WTC11 (cell line): ENCODE results near the gene C3orf85. TPM values are rescaled to one million over a fixed set of nuclear protein-coding genes. Genes with fewer than 3 reads are reported as not detected.

ENCODE experiments used
- ATAC-seq: fragments of 200-7000 bp; cut with Tn5 transposase; 2 replicates; pipeline ENCODE4 v1.10.0; 2021; ENCODE audit warnings: mild to moderate bottlenecking, moderate library complexity
- CTCF ChIA-PET: fragments of 300-600 bp; sonication (Branson Sonifier 250); formaldehyde crosslinking; loops from one replicate; lab custom pipeline; 2021; ENCODE audit warnings: antibody characterized with exemption; lab: Charles Lee
- POLR2A ChIA-PET: fragments of 350-600 bp; sonication (Branson Sonifier 250); formaldehyde crosslinking; loops from one replicate; lab custom pipeline; 2021; ENCODE audit warnings: antibody characterized with exemption; lab: Charles Lee
- DNase-seq: peaks from one replicate; pipeline ENCODE4 v3.0.0; 2021; ENCODE audit warnings: low spot score
- H3K27ac Mint-ChIP-seq: 2 replicates; pipeline ENCODE4 v1.8.0; 2021; ENCODE audit warnings: mixed read lengths
- H3K27me3 Mint-ChIP-seq: 2 replicates; pipeline ENCODE4 v1.8.0; 2021; ENCODE audit warnings: low read depth, mild to moderate bottlenecking, moderate library complexity, mixed read lengths
- H3K36me3 Mint-ChIP-seq: 2 replicates; pipeline ENCODE4 v1.8.0; 2021; ENCODE audit warnings: mixed read lengths
- H3K4me1 Mint-ChIP-seq: 2 replicates; pipeline ENCODE4 v1.8.0; 2022; ENCODE audit warnings: mixed read lengths
- H3K4me3 Mint-ChIP-seq: 2 replicates; pipeline ENCODE4 v1.8.0; 2021; ENCODE audit warnings: mild to moderate bottlenecking, moderate library complexity, mixed read lengths
- H3K9me3 Mint-ChIP-seq: 2 replicates; pipeline ENCODE4 v1.8.0; 2021; ENCODE audit warnings: mixed read lengths
- CBFB ChIP-seq: sonication (generic); formaldehyde crosslinking; IDR thresholded peaks from 2 replicates; pipeline ENCODE4 v1.8.1; 2022; ENCODE audit warnings: mild to moderate bottlenecking, low read depth, missing genetic modification reagents
- E2F1 ChIP-seq: sonication (generic); formaldehyde crosslinking; IDR thresholded peaks from 2 replicates; pipeline ENCODE4 v1.8.0; 2022; ENCODE audit warnings: mild to moderate bottlenecking, missing genetic modification reagents
- ELF4 ChIP-seq: sonication (generic); formaldehyde crosslinking; IDR thresholded peaks from 2 replicates; pipeline ENCODE4 v1.8.1; 2022; ENCODE audit warnings: low read depth, mild to moderate bottlenecking, moderate library complexity, missing genetic modification reagents
- HMGXB4 ChIP-seq: sonication (generic); formaldehyde crosslinking; IDR thresholded peaks from 2 replicates; pipeline ENCODE4 v1.8.1; 2023; ENCODE audit warnings: mild to moderate bottlenecking, moderate library complexity, missing genetic modification reagents
- JUN ChIP-seq: sonication (generic); formaldehyde crosslinking; IDR thresholded peaks from 2 replicates; pipeline ENCODE4 v1.8.0; 2023; ENCODE audit warnings: mild to moderate bottlenecking, missing genetic modification reagents
- MLX ChIP-seq: sonication (generic); formaldehyde crosslinking; IDR thresholded peaks from 2 replicates; pipeline ENCODE4 v1.8.1; 2023; ENCODE audit warnings: mild to moderate bottlenecking, missing genetic modification reagents, moderate library complexity
- OVOL2 ChIP-seq: fragments of 250-450 bp; sonication (Bioruptor Pico); IDR thresholded peaks from 2 replicates; pipeline ENCODE4 v1.9.0; 2021; ENCODE audit warnings: mild to moderate bottlenecking, borderline replicate concordance
- RORB ChIP-seq: fragments of 250-450 bp; sonication (Bioruptor Pico); IDR thresholded peaks from 2 replicates; pipeline ENCODE4 v1.9.0; 2021; ENCODE audit warnings: mild to moderate bottlenecking
- SMAD4 ChIP-seq: sonication (generic); formaldehyde crosslinking; IDR thresholded peaks from 2 replicates; pipeline ENCODE4 v1.8.0; 2022; ENCODE audit warnings: mild to moderate bottlenecking, missing genetic modification reagents
- SOX15 ChIP-seq: fragments of 250-450 bp; sonication (Bioruptor Pico); IDR thresholded peaks from 2 replicates; pipeline ENCODE4 v1.9.0; 2021; ENCODE audit warnings: mild to moderate bottlenecking
- SP1 ChIP-seq: sonication (generic); formaldehyde crosslinking; conservative IDR thresholded peaks from 2 replicates; pipeline ENCODE4 v1.8.1; 2022; ENCODE audit warnings: missing genetic modification reagents
- STAT6 ChIP-seq: sonication (generic); formaldehyde crosslinking; conservative IDR thresholded peaks from 2 replicates; pipeline ENCODE4 v1.8.1; 2023; ENCODE audit warnings: mild to moderate bottlenecking, low read depth, missing genetic modification reagents, moderate library complexity
- TCF7 ChIP-seq: sonication (generic); formaldehyde crosslinking; IDR thresholded peaks from 2 replicates; pipeline ENCODE4 v1.8.0; 2022; ENCODE audit warnings: mild to moderate bottlenecking, low read depth, missing genetic modification reagents, moderate library complexity
- TP53 ChIP-seq: sonication (generic); formaldehyde crosslinking; IDR thresholded peaks from 2 replicates; pipeline ENCODE4 v1.8.1; 2023; ENCODE audit warnings: mild to moderate bottlenecking, missing genetic modification reagents
- USF1 ChIP-seq: sonication (generic); formaldehyde crosslinking; IDR thresholded peaks from 2 replicates; pipeline ENCODE4 v1.8.0; 2022; ENCODE audit warnings: mild to moderate bottlenecking, missing genetic modification reagents
- ZNF232 ChIP-seq: sonication (generic); formaldehyde crosslinking; IDR thresholded peaks from 2 replicates; pipeline ENCODE4 v1.8.0; 2022; ENCODE audit warnings: mild to moderate bottlenecking, missing genetic modification reagents
- ZNF671 ChIP-seq: fragments of 250-450 bp; sonication (Bioruptor Pico); IDR thresholded peaks from 2 replicates; pipeline ENCODE4 v1.8.0; 2021; ENCODE audit warnings: mild to moderate bottlenecking
- ZSCAN18 ChIP-seq: fragments of 250-450 bp; sonication (Bioruptor Pico); IDR thresholded peaks from 2 replicates; pipeline ENCODE4 v2.1.2; 2022; ENCODE audit warnings: mild to moderate bottlenecking, moderate library complexity
- total RNA-seq: library from RNA; stranded (reverse); gene quantifications from 3 replicates; pipeline ENCODE4 v1.2.3, GENCODE V29; 2021
- TF ChIP-seq, protein P1 (sequence below): fragments of 200-600 bp; IDR thresholded peaks from 2 replicates; pipeline ENCODE4 v1.8.0; 2022; ENCODE audit warnings: antibody characterized with exemption
- TF ChIP-seq, protein P2 (sequence below): sonication (generic); formaldehyde crosslinking; IDR thresholded peaks from 2 replicates; pipeline ENCODE4 v1.8.1; 2022; ENCODE audit warnings: low read depth, mild to moderate bottlenecking, moderate library complexity, missing genetic modification reagents, borderline replicate concordance
- TF ChIP-seq, protein P3 (sequence below): sonication (generic); formaldehyde crosslinking; conservative IDR thresholded peaks from 2 replicates; pipeline ENCODE4 v1.8.1; 2022; ENCODE audit warnings: mild to moderate bottlenecking, missing genetic modification reagents

The C3orf85 gene
- total RNA-seq, 1 experiment from 2014 or later: not detected

- TF ChIP-seq STAT6 (CRISPR knock-in tag) (no peak), SP1 (CRISPR knock-in tag) (no peak), CBFB (CRISPR knock-in tag) (no peak), MLX (no peak), RORB (CRISPR knock-in tag) (no peak), ZSCAN18 (no peak), OVOL2 (CRISPR knock-in tag) (no peak), SOX15 (no peak)
- TF ChIP-seq, protein P1, sequence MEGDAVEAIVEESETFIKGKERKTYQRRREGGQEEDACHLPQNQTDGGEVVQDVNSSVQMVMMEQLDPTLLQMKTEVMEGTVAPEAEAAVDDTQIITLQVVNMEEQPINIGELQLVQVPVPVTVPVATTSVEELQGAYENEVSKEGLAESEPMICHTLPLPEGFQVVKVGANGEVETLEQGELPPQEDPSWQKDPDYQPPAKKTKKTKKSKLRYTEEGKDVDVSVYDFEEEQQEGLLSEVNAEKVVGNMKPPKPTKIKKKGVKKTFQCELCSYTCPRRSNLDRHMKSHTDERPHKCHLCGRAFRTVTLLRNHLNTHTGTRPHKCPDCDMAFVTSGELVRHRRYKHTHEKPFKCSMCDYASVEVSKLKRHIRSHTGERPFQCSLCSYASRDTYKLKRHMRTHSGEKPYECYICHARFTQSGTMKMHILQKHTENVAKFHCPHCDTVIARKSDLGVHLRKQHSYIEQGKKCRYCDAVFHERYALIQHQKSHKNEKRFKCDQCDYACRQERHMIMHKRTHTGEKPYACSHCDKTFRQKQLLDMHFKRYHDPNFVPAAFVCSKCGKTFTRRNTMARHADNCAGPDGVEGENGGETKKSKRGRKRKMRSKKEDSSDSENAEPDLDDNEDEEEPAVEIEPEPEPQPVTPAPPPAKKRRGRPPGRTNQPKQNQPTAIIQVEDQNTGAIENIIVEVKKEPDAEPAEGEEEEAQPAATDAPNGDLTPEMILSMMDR: no peak
These were observed 26.9 kb upstream of the C3orf85 start (continued) for GRCh38 chr3:109109574-109109973.

- Mint-ChIP-seq H3K4me1 (no peaks in the 10 kb centered on the region), H3K27me3 (no peaks in the 10 kb centered on the region), H3K4me3 (no peak overlapping the region), H3K27ac (no peak overlapping the region), H3K9me3 (no peaks in the 10 kb centered on the region), H3K36me3 (no peaks in the 10 kb centered on the region)
- ChIA-PET POLR2A (interaction anchor here (0.7 to 1.1 kb wide), 2 partner anchors 15 to 71 kb away, joined by 3 read pairs; no protein-coding TSS in a partner anchor), CTCF (no interaction called here)
- TF ChIP-seq, protein P2, sequence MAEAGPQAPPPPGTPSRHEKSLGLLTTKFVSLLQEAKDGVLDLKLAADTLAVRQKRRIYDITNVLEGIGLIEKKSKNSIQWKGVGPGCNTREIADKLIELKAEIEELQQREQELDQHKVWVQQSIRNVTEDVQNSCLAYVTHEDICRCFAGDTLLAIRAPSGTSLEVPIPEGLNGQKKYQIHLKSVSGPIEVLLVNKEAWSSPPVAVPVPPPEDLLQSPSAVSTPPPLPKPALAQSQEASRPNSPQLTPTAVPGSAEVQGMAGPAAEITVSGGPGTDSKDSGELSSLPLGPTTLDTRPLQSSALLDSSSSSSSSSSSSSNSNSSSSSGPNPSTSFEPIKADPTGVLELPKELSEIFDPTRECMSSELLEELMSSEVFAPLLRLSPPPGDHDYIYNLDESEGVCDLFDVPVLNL (CRISPR knock-in tag): no peak
- TF ChIP-seq ZNF671 (no peak), E2F1 (CRISPR knock-in tag) (no peak), TP53 (CRISPR knock-in tag) (no peak), SMAD4 (CRISPR knock-in tag) (no peak), HMGXB4 (no peak), TCF7 (CRISPR knock-in tag) (no peak), JUN (CRISPR knock-in tag) (no peak), ELF4 (CRISPR knock-in tag) (no peak), USF1 (CRISPR knock-in tag) (no peak), ZNF232 (CRISPR knock-in tag) (no peak)
- TF ChIP-seq, protein P1: no peak
- TF ChIP-seq, protein P3, sequence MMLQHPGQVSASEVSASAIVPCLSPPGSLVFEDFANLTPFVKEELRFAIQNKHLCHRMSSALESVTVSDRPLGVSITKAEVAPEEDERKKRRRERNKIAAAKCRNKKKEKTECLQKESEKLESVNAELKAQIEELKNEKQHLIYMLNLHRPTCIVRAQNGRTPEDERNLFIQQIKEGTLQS: no peak
- DNase-seq (no peak), ATAC-seq (0 out of 2 replicates have a peak, but pooled peaks have one; percentile 26)
These were observed 23.4 kb upstream of the C3orf85 start for GRCh38 chr3:109112946-109113760.
